ENCODE data around the gene SEC61B. TPM values are rescaled to one million over a fixed set of nuclear protein-coding genes. Genes with fewer than 3 reads are reported as not detected.

SEC61B gene
- total and polyA plus RNA-seq, 9 of the 15 experiments (the other 6 are each of a cell fraction or from before 2014, with no cell fraction given): 57.8 to 262 (median 172) TPM

GRCh38 chr9:99185934-99186333 lies 36.1 kb upstream of the SEC61B start:
- ChIA-PET POLR2A (interaction anchor here (0.6 to 0.9 kb wide), 2 partner anchors 9 to 14 kb away, joined by 3 read pairs; no protein-coding TSS in a partner anchor), CTCF (ENCODE audit: low intra/inter-chr PET ratio) (no interaction called here)
- no peak for FAIRE-seq
- no peak overlapping the region for H3K9ac ChIP-seq (ENCODE audit: insufficient read depth in 1 of 2, low read depth in 2 of 2, low read length in 2 of 2)
- no peak overlapping the region for H3K4me3 ChIP-seq
- no TSS peak for BruUV-seq (replicated peaks)
- in situ Hi-C loops (cut with MboI): loop anchor here (10.0 kb wide), 2 partner anchors 829 to 1029 kb away; no protein-coding TSS in a partner anchor
- no peaks in the 10 kb centered on the region for H3K9me1 ChIP-seq (ENCODE audit: control insufficient read depth, insufficient read depth, low read length)
- WGBS (ENCODE audit: insufficient coverage, low coverage, missing lambda C conversion rate): 0% methylated on average over 5 of the region's 5 CpGs
- no peak for TF ChIP-seq CLOCK (CRISPR knock-in tag; IDR thresholded peaks at IDR 0.05; ENCODE audit: borderline replicate concordance)
- no peak for TF ChIP-seq E2F5 (CRISPR knock-in tag; IDR thresholded peaks at IDR 0.05)
- TF ChIP-seq ZNF41 (CRISPR knock-in tag; conservative IDR thresholded peaks at IDR 0.05): no peak
- TF ChIP-seq, protein P1, sequence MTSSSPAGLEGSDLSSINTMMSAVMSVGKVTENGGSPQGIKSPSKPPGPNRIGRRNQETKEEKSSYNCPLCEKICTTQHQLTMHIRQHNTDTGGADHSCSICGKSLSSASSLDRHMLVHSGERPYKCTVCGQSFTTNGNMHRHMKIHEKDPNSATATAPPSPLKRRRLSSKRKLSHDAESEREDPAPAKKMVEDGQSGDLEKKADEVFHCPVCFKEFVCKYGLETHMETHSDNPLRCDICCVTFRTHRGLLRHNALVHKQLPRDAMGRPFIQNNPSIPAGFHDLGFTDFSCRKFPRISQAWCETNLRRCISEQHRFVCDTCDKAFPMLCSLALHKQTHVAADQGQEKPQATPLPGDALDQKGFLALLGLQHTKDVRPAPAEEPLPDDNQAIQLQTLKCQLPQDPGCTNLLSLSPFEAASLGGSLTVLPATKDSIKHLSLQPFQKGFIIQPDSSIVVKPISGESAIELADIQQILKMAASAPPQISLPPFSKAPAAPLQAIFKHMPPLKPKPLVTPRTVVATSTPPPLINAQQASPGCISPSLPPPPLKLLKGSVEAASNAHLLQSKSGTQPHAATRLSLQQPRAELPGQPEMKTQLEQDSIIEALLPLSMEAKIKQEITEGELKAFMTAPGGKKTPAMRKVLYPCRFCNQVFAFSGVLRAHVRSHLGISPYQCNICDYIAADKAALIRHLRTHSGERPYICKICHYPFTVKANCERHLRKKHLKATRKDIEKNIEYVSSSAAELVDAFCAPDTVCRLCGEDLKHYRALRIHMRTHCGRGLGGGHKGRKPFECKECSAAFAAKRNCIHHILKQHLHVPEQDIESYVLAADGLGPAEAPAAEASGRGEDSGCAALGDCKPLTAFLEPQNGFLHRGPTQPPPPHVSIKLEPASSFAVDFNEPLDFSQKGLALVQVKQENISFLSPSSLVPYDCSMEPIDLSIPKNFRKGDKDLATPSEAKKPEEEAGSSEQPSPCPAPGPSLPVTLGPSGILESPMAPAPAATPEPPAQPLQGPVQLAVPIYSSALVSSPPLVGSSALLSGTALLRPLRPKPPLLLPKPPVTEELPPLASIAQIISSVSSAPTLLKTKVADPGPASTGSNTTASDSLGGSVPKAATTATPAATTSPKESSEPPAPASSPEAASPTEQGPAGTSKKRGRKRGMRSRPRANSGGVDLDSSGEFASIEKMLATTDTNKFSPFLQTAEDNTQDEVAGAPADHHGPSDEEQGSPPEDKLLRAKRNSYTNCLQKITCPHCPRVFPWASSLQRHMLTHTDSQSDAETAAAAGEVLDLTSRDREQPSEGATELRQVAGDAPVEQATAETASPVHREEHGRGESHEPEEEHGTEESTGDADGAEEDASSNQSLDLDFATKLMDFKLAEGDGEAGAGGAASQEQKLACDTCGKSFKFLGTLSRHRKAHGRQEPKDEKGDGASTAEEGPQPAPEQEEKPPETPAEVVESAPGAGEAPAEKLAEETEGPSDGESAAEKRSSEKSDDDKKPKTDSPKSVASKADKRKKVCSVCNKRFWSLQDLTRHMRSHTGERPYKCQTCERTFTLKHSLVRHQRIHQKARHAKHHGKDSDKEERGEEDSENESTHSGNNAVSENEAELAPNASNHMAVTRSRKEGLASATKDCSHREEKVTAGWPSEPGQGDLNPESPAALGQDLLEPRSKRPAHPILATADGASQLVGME (CRISPR knock-in tag; IDR thresholded peaks at IDR 0.05): no peak
- no peak for TF ChIP-seq SIN3A (IDR thresholded peaks at IDR 0.05; ENCODE audit: borderline replicate concordance in 2 of 2, control insufficient read depth in 1 of 2, low read depth in 2 of 2, low read length in 2 of 2)
- TF ChIP-seq BMI1 (IDR thresholded peaks at IDR 0.05; ENCODE audit: low read length): no peak
- no peak for TF ChIP-seq ADNP (tag; IDR thresholded peaks at IDR 0.05)
- H3K4me2 ChIP-seq (ENCODE audit: insufficient read depth, low read length): no peak overlapping the region
- no peaks in the 10 kb centered on the region for H3K79me2 ChIP-seq (ENCODE audit: control insufficient read depth, insufficient read depth, low read length)
- H3K36me3 ChIP-seq (ENCODE audit: control insufficient read depth, insufficient read depth, low read length): no peaks in the 10 kb centered on the region
- DNase-seq (ENCODE audit: extremely low read depth in 1 of 4, low spot score in 3 of 4): no peak
- no peaks in the 10 kb centered on the region for H4K20me1 ChIP-seq (replicated peaks; ENCODE audit: control insufficient read depth, insufficient read depth, low read length)
- H2AFZ ChIP-seq (ENCODE audit: low read depth, low read length): no peak overlapping the region
- intact Hi-C loops (cut with micrococcal nuclease): loop anchor here (2.0 to 10.0 kb wide), 7 partner anchors 79 to 799 kb away; no protein-coding TSS in a partner anchor
- H3K9me3 ChIP-seq (replicated peaks; ENCODE audit: control insufficient read depth, insufficient read depth, low read depth, low read length): no peaks in the 10 kb centered on the region
- H3K4me1 ChIP-seq (replicated peaks in 1 of 2; ENCODE audit: control insufficient read depth in 2 of 2, insufficient read depth in 2 of 2, low read length in 2 of 2): peaks cover 2 to 5% of the 10 kb centered on the region in 2 experiments; a peak in 3 of 5 replicates
- no peak for ATAC-seq
- no peak overlapping the region for H3K27ac ChIP-seq (ENCODE audit: extremely low read depth, low read depth, low read length)
- H3K27me3 ChIP-seq (ENCODE audit: control insufficient read depth in 2 of 2, insufficient read depth in 2 of 2, low read length in 2 of 2): peaks cover 27 to 47% of the 10 kb centered on the region in 2 experiments; a peak in 4 of 5 replicates
